ENCODE data around the gene RGPD8. TPM values are rescaled to one million over a fixed set of nuclear protein-coding genes. Genes with fewer than 3 reads are reported as not detected.

The RGPD8 gene
- total RNA-seq, 1 experiment from 2014 or later, result 8.3 TPM

- TF ChIP-seq FOXP1 (CRISPR knock-in tag; IDR thresholded peaks at IDR 0.05; ENCODE audit: borderline replicate concordance) (peak; percentile 28; the same call in 1 of the 2 replicates), ETV6 (CRISPR knock-in tag; IDR thresholded peaks at IDR 0.05) (peak; percentile 40; the same call in 1 of the 2 replicates), GABPB1 (CRISPR knock-in tag; IDR thresholded peaks at IDR 0.05) (no peak), PRDM15 (CRISPR knock-in tag; IDR thresholded peaks at IDR 0.05) (peak; percentile 58; the same call in 1 of the 2 replicates), SP1 (CRISPR knock-in tag; conservative IDR thresholded peaks at IDR 0.05) (0 out of 2 replicates have a peak, but pooled peaks have one; percentile 28), E2F5 (CRISPR knock-in tag; IDR thresholded peaks at IDR 0.05) (peak; percentile 36; the same call in 1 of the 2 replicates)
- TF ChIP-seq, protein P1, sequence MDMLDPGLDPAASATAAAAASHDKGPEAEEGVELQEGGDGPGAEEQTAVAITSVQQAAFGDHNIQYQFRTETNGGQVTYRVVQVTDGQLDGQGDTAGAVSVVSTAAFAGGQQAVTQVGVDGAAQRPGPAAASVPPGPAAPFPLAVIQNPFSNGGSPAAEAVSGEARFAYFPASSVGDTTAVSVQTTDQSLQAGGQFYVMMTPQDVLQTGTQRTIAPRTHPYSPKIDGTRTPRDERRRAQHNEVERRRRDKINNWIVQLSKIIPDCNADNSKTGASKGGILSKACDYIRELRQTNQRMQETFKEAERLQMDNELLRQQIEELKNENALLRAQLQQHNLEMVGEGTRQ (CRISPR knock-in tag; IDR thresholded peaks at IDR 0.05), result peak; percentile 47
- TF ChIP-seq, protein P2, sequence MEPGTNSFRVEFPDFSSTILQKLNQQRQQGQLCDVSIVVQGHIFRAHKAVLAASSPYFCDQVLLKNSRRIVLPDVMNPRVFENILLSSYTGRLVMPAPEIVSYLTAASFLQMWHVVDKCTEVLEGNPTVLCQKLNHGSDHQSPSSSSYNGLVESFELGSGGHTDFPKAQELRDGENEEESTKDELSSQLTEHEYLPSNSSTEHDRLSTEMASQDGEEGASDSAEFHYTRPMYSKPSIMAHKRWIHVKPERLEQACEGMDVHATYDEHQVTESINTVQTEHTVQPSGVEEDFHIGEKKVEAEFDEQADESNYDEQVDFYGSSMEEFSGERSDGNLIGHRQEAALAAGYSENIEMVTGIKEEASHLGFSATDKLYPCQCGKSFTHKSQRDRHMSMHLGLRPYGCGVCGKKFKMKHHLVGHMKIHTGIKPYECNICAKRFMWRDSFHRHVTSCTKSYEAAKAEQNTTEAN (CRISPR knock-in tag; IDR thresholded peaks at IDR 0.05), result no peak
- TF ChIP-seq, protein P3, sequence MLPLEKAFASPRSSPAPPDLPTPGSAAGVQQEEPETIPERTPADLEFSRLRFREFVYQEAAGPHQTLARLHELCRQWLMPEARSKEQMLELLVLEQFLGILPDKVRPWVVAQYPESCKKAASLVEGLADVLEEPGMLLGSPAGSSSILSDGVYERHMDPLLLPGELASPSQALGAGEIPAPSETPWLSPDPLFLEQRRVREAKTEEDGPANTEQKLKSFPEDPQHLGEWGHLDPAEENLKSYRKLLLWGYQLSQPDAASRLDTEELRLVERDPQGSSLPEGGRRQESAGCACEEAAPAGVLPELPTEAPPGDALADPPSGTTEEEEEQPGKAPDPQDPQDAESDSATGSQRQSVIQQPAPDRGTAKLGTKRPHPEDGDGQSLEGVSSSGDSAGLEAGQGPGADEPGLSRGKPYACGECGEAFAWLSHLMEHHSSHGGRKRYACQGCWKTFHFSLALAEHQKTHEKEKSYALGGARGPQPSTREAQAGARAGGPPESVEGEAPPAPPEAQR (CRISPR knock-in tag; IDR thresholded peaks at IDR 0.05), result no peak
- Mint-ChIP-seq H3K27ac (peak within 1 kb of the TSS; percentile 86), H3K9me3 (no peaks in the 10 kb centered on the region), H3K27me3 (ENCODE audit: low read depth) (peaks cover 22% of the 10 kb centered on the region), H3K4me1 (peaks cover 13% of the 10 kb centered on the region), H3K4me3 (peak within 1 kb of the TSS; percentile 96), H3K36me3 (peaks cover 11% of the 10 kb centered on the region; the same call in 1 of the 2 replicates)
- POLR2A ChIA-PET, result no interaction called here
- ATAC-seq, result peak; percentile 62
- DNase-seq (ENCODE audit: low spot score), result peak; percentile 60
- CTCF ChIA-PET, result interaction anchor here (0.6 to 1.0 kb wide), 2 partner anchors 62 to 221 kb away, joined by 3 read pairs; no protein-coding TSS in a partner anchor
These were observed 48.2 kb upstream of the RGPD8 start, which contains the start of gene TTL for GRCh38 chr2:112481528-112482233. TSS of gene TTL (plus strand) at chr2:112482156. CDS start at chr2:112482345, 189 bp downstream.

- H3K27me3 Mint-ChIP-seq (ENCODE audit: low read depth), result peaks cover 22% of the 10 kb centered on the region
- peak overlapping the region; percentile 90 for H3K4me3 Mint-ChIP-seq
- POLR2A ChIA-PET, result no interaction called here
- peak overlapping the region; percentile 86 for H3K27ac Mint-ChIP-seq
- CTCF ChIA-PET, result interaction anchor here (0.6 to 1.0 kb wide), 4 partner anchors 12 to 221 kb away, joined by 3 read pairs; no protein-coding TSS in a partner anchor
- peaks cover 11% of the 10 kb centered on the region; the same call in 1 of the 2 replicates for H3K36me3 Mint-ChIP-seq
- peak; percentile 80 for TF ChIP-seq MAX (CRISPR knock-in tag; IDR thresholded peaks at IDR 0.05)
- TF ChIP-seq TEAD1 (CRISPR knock-in tag; IDR thresholded peaks at IDR 0.05), result 0 out of 2 replicates have a peak, but pooled peaks have one; percentile 21
- TF ChIP-seq, protein P4, sequence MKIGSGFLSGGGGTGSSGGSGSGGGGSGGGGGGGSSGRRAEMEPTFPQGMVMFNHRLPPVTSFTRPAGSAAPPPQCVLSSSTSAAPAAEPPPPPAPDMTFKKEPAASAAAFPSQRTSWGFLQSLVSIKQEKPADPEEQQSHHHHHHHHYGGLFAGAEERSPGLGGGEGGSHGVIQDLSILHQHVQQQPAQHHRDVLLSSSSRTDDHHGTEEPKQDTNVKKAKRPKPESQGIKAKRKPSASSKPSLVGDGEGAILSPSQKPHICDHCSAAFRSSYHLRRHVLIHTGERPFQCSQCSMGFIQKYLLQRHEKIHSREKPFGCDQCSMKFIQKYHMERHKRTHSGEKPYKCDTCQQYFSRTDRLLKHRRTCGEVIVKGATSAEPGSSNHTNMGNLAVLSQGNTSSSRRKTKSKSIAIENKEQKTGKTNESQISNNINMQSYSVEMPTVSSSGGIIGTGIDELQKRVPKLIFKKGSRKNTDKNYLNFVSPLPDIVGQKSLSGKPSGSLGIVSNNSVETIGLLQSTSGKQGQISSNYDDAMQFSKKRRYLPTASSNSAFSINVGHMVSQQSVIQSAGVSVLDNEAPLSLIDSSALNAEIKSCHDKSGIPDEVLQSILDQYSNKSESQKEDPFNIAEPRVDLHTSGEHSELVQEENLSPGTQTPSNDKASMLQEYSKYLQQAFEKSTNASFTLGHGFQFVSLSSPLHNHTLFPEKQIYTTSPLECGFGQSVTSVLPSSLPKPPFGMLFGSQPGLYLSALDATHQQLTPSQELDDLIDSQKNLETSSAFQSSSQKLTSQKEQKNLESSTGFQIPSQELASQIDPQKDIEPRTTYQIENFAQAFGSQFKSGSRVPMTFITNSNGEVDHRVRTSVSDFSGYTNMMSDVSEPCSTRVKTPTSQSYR (CRISPR knock-in tag; IDR thresholded peaks at IDR 0.05), result 0 out of 2 replicates have a peak, but pooled peaks have one; percentile 58
- TF ChIP-seq NR2C2 (CRISPR knock-in tag; IDR thresholded peaks at IDR 0.05), result peak; percentile 58; the same call in 1 of the 2 replicates
- TF ChIP-seq ZNF121 (CRISPR knock-in tag; IDR thresholded peaks at IDR 0.05), result no peak
- TF ChIP-seq GABPB1 (CRISPR knock-in tag; IDR thresholded peaks at IDR 0.05), result peak; percentile 49; the same call in 1 of the 2 replicates
- no peak for TF ChIP-seq MXD4 (CRISPR knock-in tag; IDR thresholded peaks at IDR 0.05; ENCODE audit: borderline replicate concordance)
- TF ChIP-seq SMAD3 (CRISPR knock-in tag; IDR thresholded peaks at IDR 0.05; ENCODE audit: borderline replicate concordance), result 0 out of 2 replicates have a peak, but pooled peaks have one; percentile 17
- TF ChIP-seq, protein P5, sequence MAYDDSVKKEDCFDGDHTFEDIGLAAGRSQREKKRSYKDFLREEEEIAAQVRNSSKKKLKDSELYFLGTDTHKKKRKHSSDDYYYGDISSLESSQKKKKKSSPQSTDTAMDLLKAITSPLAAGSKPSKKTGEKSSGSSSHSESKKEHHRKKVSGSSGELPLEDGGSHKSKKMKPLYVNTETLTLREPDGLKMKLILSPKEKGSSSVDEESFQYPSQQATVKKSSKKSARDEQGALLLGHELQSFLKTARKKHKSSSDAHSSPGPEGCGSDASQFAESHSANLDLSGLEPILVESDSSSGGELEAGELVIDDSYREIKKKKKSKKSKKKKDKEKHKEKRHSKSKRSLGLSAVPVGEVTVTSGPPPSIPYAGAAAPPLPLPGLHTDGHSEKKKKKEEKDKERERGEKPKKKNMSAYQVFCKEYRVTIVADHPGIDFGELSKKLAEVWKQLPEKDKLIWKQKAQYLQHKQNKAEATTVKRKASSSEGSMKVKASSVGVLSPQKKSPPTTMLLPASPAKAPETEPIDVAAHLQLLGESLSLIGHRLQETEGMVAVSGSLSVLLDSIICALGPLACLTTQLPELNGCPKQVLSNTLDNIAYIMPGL (CRISPR knock-in tag; IDR thresholded peaks at IDR 0.05), result peak; percentile 67; the same call in 1 of the 2 replicates
- TF ChIP-seq CBFB (CRISPR knock-in tag; IDR thresholded peaks at IDR 0.05; ENCODE audit: low read depth), result no peak
- peak; percentile 85 for DNase-seq (ENCODE audit: low spot score)
- H3K9me3 Mint-ChIP-seq, result no peaks in the 10 kb centered on the region
- H3K4me1 Mint-ChIP-seq, result peaks cover 13% of the 10 kb centered on the region
- peak; percentile 86 for ATAC-seq
These were observed 47.6 kb upstream of the RGPD8 start for GRCh38 chr2:112481050-112481527.

All from WTC11 (cell line).